ENCODE results near the gene ELAVL1.

GRCh38 chr19:8052464-8052859, 47.0 kb upstream of the ELAVL1 start, which contains the start of gene CCL25:
- no peak for TF ChIP-seq EP300 (IDR thresholded peaks at IDR 0.05)
- no peak for TF ChIP-seq CTCF (IDR thresholded peaks at IDR 0.05)
